GM18517 (cell line): ENCODE results near the gene UTP18.
"Not testable (repeated sequence)": the region's sequence is repeated elsewhere in the genome, so short reads cannot be mapped to it uniquely, and the experiment has no call there.

Experiments used
- ATAC-seq: cut with Tn5 transposase; IDR thresholded peaks from one replicate; pipeline ENCODE4 v1.9.1; 2021; ENCODE audit warnings: mild to moderate bottlenecking, moderate library complexity; ENCODE audit not compliant: unreplicated experiment

Gene UTP18

GRCh38 chr17:51330861-51331503 lies 70.6 kb downstream of the UTP18 start:
- not testable (repeated sequence) for ATAC-seq

- no peak for ATAC-seq
Observed at GRCh38 chr17:51335006-51335590, 74.8 kb downstream of the UTP18 start.

GRCh38 chr17:51335883-51336822 lies 75.8 kb downstream of the UTP18 start:
- no peak for ATAC-seq

- no peak for ATAC-seq
Observed at GRCh38 chr17:51341457-51341856, 81.1 kb downstream of the UTP18 start.

GRCh38 chr17:51342257-51342656 lies 81.9 kb downstream of the UTP18 start:
- no peak for ATAC-seq

GRCh38 chr17:51344532-51344931 lies 84.2 kb downstream of the UTP18 start:
- ATAC-seq, result no peak

GRCh38 chr17:51346218-51346982 lies 86.1 kb downstream of the UTP18 start:
- ATAC-seq, result no peak
